Testis (tissue), 2 donors: ENCODE measurements around the gene GPR89B.

ENCODE experiments used
- CTCF ChIP-seq, 3 experiments: fragments of 450-650 bp in 2 of 3; fragments of 200-600 bp in 1 of 3; sonication (generic) in 1 of 3; IDR thresholded peaks; one replicate each; pipeline ENCODE4 v1.5.1; 2016 to 2019; ENCODE audit warnings: antibody characterized with exemption in 3 of 3, mild to moderate bottlenecking in 2 of 3, moderate library complexity in 1 of 3
- POLR2A ChIP-seq: fragments of 450-650 bp; IDR thresholded peaks from one replicate; pipeline ENCODE4 v1.6.1; 2017; ENCODE audit warnings: antibody characterized with exemption, mild to moderate bottlenecking, moderate library complexity

GRCh38 chr1:147897789-147898188, 30.4 kb upstream of the GPR89B start:
- TF ChIP-seq CTCF (IDR thresholded peaks at IDR 0.05) (no peak), POLR2A (no peak)
